ENCODE data around the gene ATIC. TPM values are rescaled to one million over a fixed set of nuclear protein-coding genes. Genes with fewer than 3 reads are reported as not detected.

Gene ATIC
- total RNA-seq, 2 experiments from 2014 or later, result 60.8 to 224 TPM

GRCh38 chr2:215360596-215360995 lies 48.7 kb downstream of the ATIC start:
- Histone ChIP-seq H3K4me2 (ENCODE audit: low read length) (no peak overlapping the region), H3K36me3 (ENCODE audit: insufficient read depth, low read length) (peaks cover 80% of the 10 kb centered on the region), H3K79me2 (ENCODE audit: insufficient read depth, low read depth, low read length) (no peaks in the 10 kb centered on the region), H2AFZ (ENCODE audit: low read length) (no peak overlapping the region), H3K4me1 (ENCODE audit: insufficient read depth, low read length, poor library complexity, severe bottlenecking) (no peaks in the 10 kb centered on the region), H3K27ac (ENCODE audit: low read depth, low read length, poor library complexity, severe bottlenecking) (no peak overlapping the region), H3K9me3 (ENCODE audit: low read length) (no peaks in the 10 kb centered on the region), H3K9me2 (ENCODE audit: insufficient read depth, low read length) (no peaks in the 10 kb centered on the region), H4K20me1 (ENCODE audit: insufficient read depth, low read length) (no peaks in the 10 kb centered on the region), H3K4me3 (ENCODE audit: low read depth, low read length, poor library complexity, severe bottlenecking) (no peak overlapping the region)
- no peak for DNase-seq (ENCODE audit: low spot score)
- no TSS peak for BruUV-seq (replicated peaks)
- CTCF ChIA-PET (ENCODE audit: unreplicated experiment), result no interaction called here
- intact Hi-C loops (cut with micrococcal nuclease; ENCODE audit: unreplicated experiment), result no loop called here
- TF ChIP-seq CTCF (conservative IDR thresholded peaks at IDR 0.05; ENCODE audit: low read length), result no peak
- TF ChIP-seq EZH2phosphoT487 (IDR thresholded peaks at IDR 0.05; ENCODE audit: borderline replicate concordance, low read depth, low read length), result no peak
- POLR2A ChIA-PET, result no interaction called here

GRCh38 chr2:215361211-215361875 lies 49.5 kb downstream of the ATIC start:
- no peak overlapping the region for H2AFZ ChIP-seq (ENCODE audit: low read length)
- POLR2A ChIA-PET, result no interaction called here
- TF ChIP-seq EZH2phosphoT487 (IDR thresholded peaks at IDR 0.05; ENCODE audit: borderline replicate concordance, low read depth, low read length) (no peak), CTCF (conservative IDR thresholded peaks at IDR 0.05; ENCODE audit: low read length) (no peak)
- H3K9me2 ChIP-seq (ENCODE audit: insufficient read depth, low read length), result no peaks in the 10 kb centered on the region
- peaks cover 78% of the 10 kb centered on the region for H3K36me3 ChIP-seq (ENCODE audit: insufficient read depth, low read length)
- no peaks in the 10 kb centered on the region for H3K4me1 ChIP-seq (ENCODE audit: insufficient read depth, low read length, poor library complexity, severe bottlenecking)
- CTCF ChIA-PET (ENCODE audit: unreplicated experiment), result no interaction called here
- no TSS peak for BruUV-seq (replicated peaks)
- H3K4me2 ChIP-seq (ENCODE audit: low read length), result no peak overlapping the region
- intact Hi-C loops (cut with micrococcal nuclease; ENCODE audit: unreplicated experiment), result no loop called here
- H3K27ac ChIP-seq (ENCODE audit: low read depth, low read length, poor library complexity, severe bottlenecking), result no peak overlapping the region
- H3K4me3 ChIP-seq (ENCODE audit: low read depth, low read length, poor library complexity, severe bottlenecking), result no peak overlapping the region
- no peaks in the 10 kb centered on the region for H3K9me3 ChIP-seq (ENCODE audit: low read length)
- DNase-seq (ENCODE audit: low spot score), result no peak
- H3K79me2 ChIP-seq (ENCODE audit: insufficient read depth, low read depth, low read length), result no peaks in the 10 kb centered on the region
- H4K20me1 ChIP-seq (ENCODE audit: insufficient read depth, low read length), result no peaks in the 10 kb centered on the region

- no peaks in the 10 kb centered on the region for H3K9me2 ChIP-seq (ENCODE audit: insufficient read depth, low read length)
- no peaks in the 10 kb centered on the region for H3K79me2 ChIP-seq (ENCODE audit: insufficient read depth, low read depth, low read length)
- no peaks in the 10 kb centered on the region for H4K20me1 ChIP-seq (ENCODE audit: insufficient read depth, low read length)
- ChIA-PET CTCF (ENCODE audit: unreplicated experiment) (no interaction called here), POLR2A (interaction anchor here (0.5 kb wide), 1 partner anchor 16 kb away, joined by 5 read pairs; no protein-coding TSS in a partner anchor)
- H3K9me3 ChIP-seq (ENCODE audit: low read length), result no peaks in the 10 kb centered on the region
- peaks cover 78% of the 10 kb centered on the region for H3K36me3 ChIP-seq (ENCODE audit: insufficient read depth, low read length)
- H3K4me2 ChIP-seq (ENCODE audit: low read length), result no peak overlapping the region
- no TSS peak for BruUV-seq (replicated peaks)
- H3K4me1 ChIP-seq (ENCODE audit: insufficient read depth, low read length, poor library complexity, severe bottlenecking), result no peaks in the 10 kb centered on the region
- no peak overlapping the region for H3K4me3 ChIP-seq (ENCODE audit: low read depth, low read length, poor library complexity, severe bottlenecking)
- intact Hi-C loops (cut with micrococcal nuclease; ENCODE audit: unreplicated experiment), result no loop called here
- H2AFZ ChIP-seq (ENCODE audit: low read length), result no peak overlapping the region
- no peak for TF ChIP-seq CTCF (conservative IDR thresholded peaks at IDR 0.05; ENCODE audit: low read length)
- TF ChIP-seq EZH2phosphoT487 (IDR thresholded peaks at IDR 0.05; ENCODE audit: borderline replicate concordance, low read depth, low read length), result no peak
- no peak overlapping the region for H3K27ac ChIP-seq (ENCODE audit: low read depth, low read length, poor library complexity, severe bottlenecking)
- DNase-seq (ENCODE audit: low spot score), result no peak
Measured at GRCh38 chr2:215361876-215362561, 50.2 kb downstream of the ATIC start.
